ENCODE data around the gene AKR1C4. TPM values are rescaled to one million over a fixed set of nuclear protein-coding genes. Genes with fewer than 3 reads are reported as not detected.
"Not testable (repeated sequence)": the region's sequence is repeated elsewhere in the genome, so short reads cannot be mapped to it uniquely, and the experiment has no call there.

AKR1C4 gene
- polyA plus RNA-seq, 1 experiment, result not detected

GRCh38 chr10:5242585-5242984, 45.9 kb downstream of the AKR1C4 start:
- TF ChIP-seq, protein P1, sequence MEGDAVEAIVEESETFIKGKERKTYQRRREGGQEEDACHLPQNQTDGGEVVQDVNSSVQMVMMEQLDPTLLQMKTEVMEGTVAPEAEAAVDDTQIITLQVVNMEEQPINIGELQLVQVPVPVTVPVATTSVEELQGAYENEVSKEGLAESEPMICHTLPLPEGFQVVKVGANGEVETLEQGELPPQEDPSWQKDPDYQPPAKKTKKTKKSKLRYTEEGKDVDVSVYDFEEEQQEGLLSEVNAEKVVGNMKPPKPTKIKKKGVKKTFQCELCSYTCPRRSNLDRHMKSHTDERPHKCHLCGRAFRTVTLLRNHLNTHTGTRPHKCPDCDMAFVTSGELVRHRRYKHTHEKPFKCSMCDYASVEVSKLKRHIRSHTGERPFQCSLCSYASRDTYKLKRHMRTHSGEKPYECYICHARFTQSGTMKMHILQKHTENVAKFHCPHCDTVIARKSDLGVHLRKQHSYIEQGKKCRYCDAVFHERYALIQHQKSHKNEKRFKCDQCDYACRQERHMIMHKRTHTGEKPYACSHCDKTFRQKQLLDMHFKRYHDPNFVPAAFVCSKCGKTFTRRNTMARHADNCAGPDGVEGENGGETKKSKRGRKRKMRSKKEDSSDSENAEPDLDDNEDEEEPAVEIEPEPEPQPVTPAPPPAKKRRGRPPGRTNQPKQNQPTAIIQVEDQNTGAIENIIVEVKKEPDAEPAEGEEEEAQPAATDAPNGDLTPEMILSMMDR (IDR thresholded peaks at IDR 0.05; ENCODE audit: insufficient read depth, low read depth, low read length), result no peak
- H3K27me3 ChIP-seq (ENCODE audit: control insufficient read depth, insufficient read depth, low read length), result no peaks in the 10 kb centered on the region
- CTCF ChIA-PET, result no interaction called here
- POLR2A ChIA-PET, result no interaction called here
- no peaks in the 10 kb centered on the region for H3K36me3 ChIP-seq (ENCODE audit: control insufficient read depth, insufficient read depth, low read length)
- no peak overlapping the region for H3K4me3 ChIP-seq (ENCODE audit: low read depth, low read length)
- DNase-seq (ENCODE audit: low read depth), result no peak

DNA sequence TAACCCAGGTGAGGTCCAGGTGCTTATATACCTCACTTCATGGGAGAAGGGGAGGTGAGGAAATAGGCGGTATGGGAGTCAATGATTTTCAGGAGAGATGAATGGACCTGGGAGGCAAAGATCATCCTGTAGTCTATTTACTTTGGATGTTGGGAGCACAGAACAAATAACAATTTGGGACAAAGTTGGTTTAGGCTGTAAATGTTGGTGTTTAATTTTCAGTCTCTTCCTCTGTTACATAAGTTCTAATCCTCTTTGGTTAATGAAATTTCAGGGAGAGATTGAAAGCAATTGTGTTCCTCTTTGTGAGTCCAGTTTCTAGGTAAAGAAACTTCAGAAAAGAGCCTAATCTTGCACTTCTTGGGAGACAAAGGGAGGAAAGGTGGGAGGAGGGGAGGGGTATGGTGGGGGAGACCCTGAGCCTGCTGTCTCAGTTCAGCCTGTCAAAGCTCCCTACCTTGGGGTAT, 46.9 kb downstream of the AKR1C4 start:
- H3K4me3 ChIP-seq (ENCODE audit: low read depth, low read length), result no peak overlapping the region
- CTCF ChIA-PET, result no interaction called here
- no peaks in the 10 kb centered on the region for H3K27me3 ChIP-seq (ENCODE audit: control insufficient read depth, insufficient read depth, low read length)
- POLR2A ChIA-PET, result no interaction called here
- TF ChIP-seq, protein P1 (IDR thresholded peaks at IDR 0.05; ENCODE audit: insufficient read depth, low read depth, low read length), result no peak
- no peak for DNase-seq (ENCODE audit: low read depth)
- H3K36me3 ChIP-seq (ENCODE audit: control insufficient read depth, insufficient read depth, low read length), result no peaks in the 10 kb centered on the region

DNA sequence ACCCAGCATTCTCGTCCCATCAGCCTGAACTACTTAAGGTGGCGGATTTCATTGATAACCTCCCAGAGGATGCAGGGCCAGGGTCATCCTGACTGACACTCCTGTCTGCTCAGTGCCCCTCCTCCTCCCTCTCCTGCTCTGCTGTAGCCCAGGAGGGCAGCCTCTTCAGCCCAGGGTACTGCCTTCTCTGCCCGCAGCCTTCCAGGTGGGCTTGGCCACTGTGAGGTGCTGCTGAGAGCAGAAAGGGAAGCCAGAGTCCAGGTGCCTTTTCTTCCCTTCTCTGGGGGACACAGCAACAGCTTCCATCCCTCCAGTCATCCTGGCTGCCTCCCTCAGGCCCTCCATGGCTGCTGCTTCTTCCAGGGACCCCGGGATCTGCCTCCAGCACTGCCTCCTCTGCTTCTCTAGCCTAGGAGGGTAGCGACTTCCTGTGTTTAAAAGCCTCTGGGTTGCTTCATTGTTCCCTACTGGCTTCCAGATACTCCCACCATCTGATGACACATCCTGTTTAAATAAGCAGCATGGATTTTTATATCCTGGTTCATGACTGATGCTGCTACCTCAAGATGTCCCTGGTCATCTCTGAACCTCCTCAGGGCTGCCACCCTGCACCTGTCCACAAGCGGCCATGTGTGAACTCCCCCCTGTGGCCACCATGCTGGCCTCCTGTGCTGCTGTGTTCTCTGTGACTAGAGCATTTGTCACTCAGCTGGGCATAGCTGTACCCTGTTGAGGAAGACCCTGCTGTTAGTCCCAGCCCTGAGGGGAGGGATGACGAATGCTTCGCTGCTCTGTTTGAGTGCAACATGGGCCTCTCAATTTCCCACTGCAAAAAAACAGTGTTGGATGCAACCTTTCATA, 55.8 kb downstream of the AKR1C4 start:
- H3K27me3 ChIP-seq (ENCODE audit: control insufficient read depth, insufficient read depth, low read length), result no peaks in the 10 kb centered on the region
- no peak for DNase-seq (ENCODE audit: low read depth)
- TF ChIP-seq, protein P1 (IDR thresholded peaks at IDR 0.05; ENCODE audit: insufficient read depth, low read depth, low read length), result no peak
- H3K36me3 ChIP-seq (ENCODE audit: control insufficient read depth, insufficient read depth, low read length), result no peaks in the 10 kb centered on the region
- ChIA-PET POLR2A (no interaction called here), CTCF (no interaction called here)
- no peak overlapping the region for H3K4me3 ChIP-seq (ENCODE audit: low read depth, low read length)

GRCh38 chr10:5254488-5254887, 57.9 kb downstream of the AKR1C4 start:
- TF ChIP-seq, protein P1 (IDR thresholded peaks at IDR 0.05; ENCODE audit: insufficient read depth, low read depth, low read length), result no peak
- no peak for DNase-seq (ENCODE audit: low read depth)
- H3K27me3 ChIP-seq (ENCODE audit: control insufficient read depth, insufficient read depth, low read length), result no peaks in the 10 kb centered on the region
- POLR2A ChIA-PET, result no interaction called here
- no peaks in the 10 kb centered on the region for H3K36me3 ChIP-seq (ENCODE audit: control insufficient read depth, insufficient read depth, low read length)
- no peak overlapping the region for H3K4me3 ChIP-seq (ENCODE audit: low read depth, low read length)
- CTCF ChIA-PET, result no interaction called here

- DNase-seq (ENCODE audit: low read depth); POLR2A ChIA-PET; CTCF ChIA-PET; H3K27me3 ChIP-seq (ENCODE audit: control insufficient read depth, insufficient read depth, low read length); H3K36me3 ChIP-seq (ENCODE audit: control insufficient read depth, insufficient read depth, low read length); H3K4me3 ChIP-seq (ENCODE audit: low read depth, low read length): not testable (repeated sequence)
These were observed 61.1 kb downstream of the AKR1C4 start for GRCh38 chr10:5257768-5258167.

Data from BJ (cell line).